Measurements from ENCODE around the gene SELENOS.

The SELENOS gene

DNA sequence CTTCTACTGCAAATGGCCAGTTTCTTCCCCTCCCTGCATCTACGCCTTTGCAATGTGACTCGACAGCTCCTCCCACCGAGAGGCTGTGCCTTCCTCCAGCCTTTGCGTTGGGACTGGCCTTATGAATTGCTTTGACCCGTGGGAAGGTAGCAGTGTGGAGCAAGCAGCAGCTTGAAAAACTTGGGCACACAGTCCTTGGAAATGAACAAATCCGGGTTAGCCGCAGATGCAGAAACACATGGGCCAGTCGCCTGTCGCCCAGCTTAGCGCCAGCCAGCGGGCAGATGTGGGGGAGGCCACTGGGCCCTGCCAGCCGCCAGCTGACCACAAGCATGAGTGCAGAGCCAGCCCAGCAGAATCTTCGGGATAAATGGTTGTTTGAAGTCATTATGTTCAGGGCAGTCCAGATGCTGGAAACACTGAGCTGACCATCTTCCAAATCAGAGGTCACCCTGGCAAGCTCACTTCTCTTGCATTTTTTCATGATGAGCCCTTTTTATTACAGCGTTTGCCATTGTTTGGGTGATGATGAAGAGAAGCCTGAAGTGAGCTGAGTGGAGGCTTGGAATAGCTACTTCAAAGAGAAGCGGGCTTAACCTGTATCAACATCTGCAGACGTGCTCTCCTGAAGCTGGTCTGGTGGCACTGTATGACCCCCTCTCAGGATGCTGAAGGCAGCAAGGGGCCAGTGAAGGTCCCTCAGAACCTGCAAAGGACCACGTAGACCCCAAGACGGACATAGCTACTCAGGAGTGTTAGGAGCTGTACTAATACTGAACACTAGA is 9.8 kb downstream of the SELENOS start:
- no peak for TF ChIP-seq PPARA (CRISPR knock-in tag; IDR thresholded peaks at IDR 0.05; ENCODE audit: borderline replicate concordance)
- no peak for TF ChIP-seq ESRRG (CRISPR knock-in tag; IDR thresholded peaks at IDR 0.05)
- no peak for TF ChIP-seq ZNF70 (CRISPR knock-in tag; IDR thresholded peaks at IDR 0.05)
- no peak for TF ChIP-seq ZC3H10 (CRISPR knock-in tag; IDR thresholded peaks at IDR 0.05)
- TF ChIP-seq ZNF8 (CRISPR knock-in tag; IDR thresholded peaks at IDR 0.05): no peak
- no peak for TF ChIP-seq GLIS3 (CRISPR knock-in tag; IDR thresholded peaks at IDR 0.05)
- TF ChIP-seq CSDC2 (CRISPR knock-in tag; IDR thresholded peaks at IDR 0.05): no peak
- TF ChIP-seq TCF4 (CRISPR knock-in tag; IDR thresholded peaks at IDR 0.05; ENCODE audit: borderline replicate concordance): no peak
- no peak for TF ChIP-seq ZNF565 (CRISPR knock-in tag; conservative IDR thresholded peaks at IDR 0.05; ENCODE audit: low read depth)
- TF ChIP-seq, protein P1, sequence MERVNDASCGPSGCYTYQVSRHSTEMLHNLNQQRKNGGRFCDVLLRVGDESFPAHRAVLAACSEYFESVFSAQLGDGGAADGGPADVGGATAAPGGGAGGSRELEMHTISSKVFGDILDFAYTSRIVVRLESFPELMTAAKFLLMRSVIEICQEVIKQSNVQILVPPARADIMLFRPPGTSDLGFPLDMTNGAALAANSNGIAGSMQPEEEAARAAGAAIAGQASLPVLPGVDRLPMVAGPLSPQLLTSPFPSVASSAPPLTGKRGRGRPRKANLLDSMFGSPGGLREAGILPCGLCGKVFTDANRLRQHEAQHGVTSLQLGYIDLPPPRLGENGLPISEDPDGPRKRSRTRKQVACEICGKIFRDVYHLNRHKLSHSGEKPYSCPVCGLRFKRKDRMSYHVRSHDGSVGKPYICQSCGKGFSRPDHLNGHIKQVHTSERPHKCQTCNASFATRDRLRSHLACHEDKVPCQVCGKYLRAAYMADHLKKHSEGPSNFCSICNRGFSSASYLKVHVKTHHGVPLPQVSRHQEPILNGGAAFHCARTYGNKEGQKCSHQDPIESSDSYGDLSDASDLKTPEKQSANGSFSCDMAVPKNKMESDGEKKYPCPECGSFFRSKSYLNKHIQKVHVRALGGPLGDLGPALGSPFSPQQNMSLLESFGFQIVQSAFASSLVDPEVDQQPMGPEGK (CRISPR knock-in tag; IDR thresholded peaks at IDR 0.05; ENCODE audit: borderline replicate concordance): no peak
- TF ChIP-seq, protein P2, sequence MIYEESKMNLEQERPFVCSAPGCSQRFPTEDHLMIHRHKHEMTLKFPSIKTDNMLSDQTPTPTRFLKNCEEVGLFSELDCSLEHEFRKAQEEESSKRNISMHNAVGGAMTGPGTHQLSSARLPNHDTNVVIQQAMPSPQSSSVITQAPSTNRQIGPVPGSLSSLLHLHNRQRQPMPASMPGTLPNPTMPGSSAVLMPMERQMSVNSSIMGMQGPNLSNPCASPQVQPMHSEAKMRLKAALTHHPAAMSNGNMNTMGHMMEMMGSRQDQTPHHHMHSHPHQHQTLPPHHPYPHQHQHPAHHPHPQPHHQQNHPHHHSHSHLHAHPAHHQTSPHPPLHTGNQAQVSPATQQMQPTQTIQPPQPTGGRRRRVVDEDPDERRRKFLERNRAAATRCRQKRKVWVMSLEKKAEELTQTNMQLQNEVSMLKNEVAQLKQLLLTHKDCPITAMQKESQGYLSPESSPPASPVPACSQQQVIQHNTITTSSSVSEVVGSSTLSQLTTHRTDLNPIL (CRISPR knock-in tag; IDR thresholded peaks at IDR 0.05; ENCODE audit: low read depth): no peak
- TF ChIP-seq, protein P3, sequence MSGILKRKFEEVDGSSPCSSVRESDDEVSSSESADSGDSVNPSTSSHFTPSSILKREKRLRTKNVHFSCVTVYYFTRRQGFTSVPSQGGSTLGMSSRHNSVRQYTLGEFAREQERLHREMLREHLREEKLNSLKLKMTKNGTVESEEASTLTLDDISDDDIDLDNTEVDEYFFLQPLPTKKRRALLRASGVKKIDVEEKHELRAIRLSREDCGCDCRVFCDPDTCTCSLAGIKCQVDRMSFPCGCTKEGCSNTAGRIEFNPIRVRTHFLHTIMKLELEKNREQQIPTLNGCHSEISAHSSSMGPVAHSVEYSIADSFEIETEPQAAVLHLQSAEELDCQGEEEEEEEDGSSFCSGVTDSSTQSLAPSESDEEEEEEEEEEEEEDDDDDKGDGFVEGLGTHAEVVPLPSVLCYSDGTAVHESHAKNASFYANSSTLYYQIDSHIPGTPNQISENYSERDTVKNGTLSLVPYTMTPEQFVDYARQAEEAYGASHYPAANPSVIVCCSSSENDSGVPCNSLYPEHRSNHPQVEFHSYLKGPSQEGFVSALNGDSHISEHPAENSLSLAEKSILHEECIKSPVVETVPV (CRISPR knock-in tag; IDR thresholded peaks at IDR 0.05): no peak
- TF ChIP-seq ARNTL (CRISPR knock-in tag; IDR thresholded peaks at IDR 0.05; ENCODE audit: borderline replicate concordance, low read depth): no peak
- TF ChIP-seq TOX (CRISPR knock-in tag; IDR thresholded peaks at IDR 0.05; ENCODE audit: borderline replicate concordance): no peak
- TF ChIP-seq, protein P4, sequence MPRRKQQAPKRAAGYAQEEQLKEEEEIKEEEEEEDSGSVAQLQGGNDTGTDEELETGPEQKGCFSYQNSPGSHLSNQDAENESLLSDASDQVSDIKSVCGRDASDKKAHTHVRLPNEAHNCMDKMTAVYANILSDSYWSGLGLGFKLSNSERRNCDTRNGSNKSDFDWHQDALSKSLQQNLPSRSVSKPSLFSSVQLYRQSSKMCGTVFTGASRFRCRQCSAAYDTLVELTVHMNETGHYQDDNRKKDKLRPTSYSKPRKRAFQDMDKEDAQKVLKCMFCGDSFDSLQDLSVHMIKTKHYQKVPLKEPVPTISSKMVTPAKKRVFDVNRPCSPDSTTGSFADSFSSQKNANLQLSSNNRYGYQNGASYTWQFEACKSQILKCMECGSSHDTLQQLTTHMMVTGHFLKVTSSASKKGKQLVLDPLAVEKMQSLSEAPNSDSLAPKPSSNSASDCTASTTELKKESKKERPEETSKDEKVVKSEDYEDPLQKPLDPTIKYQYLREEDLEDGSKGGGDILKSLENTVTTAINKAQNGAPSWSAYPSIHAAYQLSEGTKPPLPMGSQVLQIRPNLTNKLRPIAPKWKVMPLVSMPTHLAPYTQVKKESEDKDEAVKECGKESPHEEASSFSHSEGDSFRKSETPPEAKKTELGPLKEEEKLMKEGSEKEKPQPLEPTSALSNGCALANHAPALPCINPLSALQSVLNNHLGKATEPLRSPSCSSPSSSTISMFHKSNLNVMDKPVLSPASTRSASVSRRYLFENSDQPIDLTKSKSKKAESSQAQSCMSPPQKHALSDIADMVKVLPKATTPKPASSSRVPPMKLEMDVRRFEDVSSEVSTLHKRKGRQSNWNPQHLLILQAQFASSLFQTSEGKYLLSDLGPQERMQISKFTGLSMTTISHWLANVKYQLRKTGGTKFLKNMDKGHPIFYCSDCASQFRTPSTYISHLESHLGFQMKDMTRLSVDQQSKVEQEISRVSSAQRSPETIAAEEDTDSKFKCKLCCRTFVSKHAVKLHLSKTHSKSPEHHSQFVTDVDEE (CRISPR knock-in tag; IDR thresholded peaks at IDR 0.05): no peak
- TF ChIP-seq BACH2 (CRISPR knock-in tag; IDR thresholded peaks at IDR 0.05; ENCODE audit: borderline replicate concordance): no peak
- peak; percentile 58 for ATAC-seq

DNA sequence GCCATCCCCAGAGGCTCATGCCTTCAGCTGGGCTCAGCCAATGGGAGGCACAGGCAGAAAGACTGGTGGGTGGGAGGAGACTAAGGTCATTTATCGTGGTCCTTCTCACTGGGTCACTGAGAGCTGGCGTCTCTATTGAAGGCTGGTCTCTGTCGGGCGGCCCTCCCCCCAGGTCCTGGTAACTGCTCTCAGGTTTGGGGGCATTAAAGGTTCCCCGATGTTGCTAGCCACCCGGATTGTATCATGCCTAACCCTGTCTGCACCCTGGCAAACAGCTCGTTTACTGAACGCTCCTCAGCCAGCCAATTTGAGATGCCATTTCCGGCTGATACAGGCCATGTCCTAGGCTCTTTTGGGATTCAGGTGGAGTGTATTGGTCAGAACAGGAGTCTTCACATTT is 10.5 kb downstream of the SELENOS start:
- ATAC-seq: peak; percentile 5; the same call in 2 of the 3 replicates
- TF ChIP-seq, protein P2 (CRISPR knock-in tag; IDR thresholded peaks at IDR 0.05; ENCODE audit: low read depth): no peak
- no peak for TF ChIP-seq ZNF565 (CRISPR knock-in tag; conservative IDR thresholded peaks at IDR 0.05; ENCODE audit: low read depth)

DNA sequence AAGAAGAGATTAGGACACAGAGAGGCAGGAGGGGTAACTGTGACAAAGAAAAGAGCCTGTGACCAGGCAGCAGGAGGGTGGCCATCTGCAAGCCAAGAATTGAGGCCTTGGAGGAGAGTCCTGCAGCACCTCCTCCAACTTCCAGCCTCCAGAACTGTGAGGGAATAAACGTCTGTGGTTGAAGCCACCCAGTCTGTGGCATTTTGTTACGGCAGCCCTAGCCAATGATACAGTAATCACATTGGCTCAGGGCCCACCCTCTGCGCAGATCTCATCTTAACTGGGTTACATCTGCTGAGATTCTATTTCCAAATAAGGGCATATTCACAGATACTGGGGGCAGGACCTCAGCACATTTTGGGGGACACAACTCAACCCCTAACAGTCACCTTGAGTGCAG is 11.3 kb downstream of the SELENOS start:
- peak; percentile 46 for ATAC-seq
- TF ChIP-seq, protein P4 (CRISPR knock-in tag; IDR thresholded peaks at IDR 0.05): no peak
- TF ChIP-seq GLIS3 (CRISPR knock-in tag; IDR thresholded peaks at IDR 0.05) (no peak), ZNF70 (CRISPR knock-in tag; IDR thresholded peaks at IDR 0.05) (no peak), BACH2 (CRISPR knock-in tag; IDR thresholded peaks at IDR 0.05; ENCODE audit: borderline replicate concordance) (no peak), ZNF565 (CRISPR knock-in tag; conservative IDR thresholded peaks at IDR 0.05; ENCODE audit: low read depth) (no peak), OSR1 (CRISPR knock-in tag; IDR thresholded peaks at IDR 0.05) (no peak), RARB (CRISPR knock-in tag; IDR thresholded peaks at IDR 0.05) (no peak), ZFP30 (CRISPR knock-in tag; IDR thresholded peaks at IDR 0.05) (no peak), TCF4 (CRISPR knock-in tag; IDR thresholded peaks at IDR 0.05; ENCODE audit: borderline replicate concordance) (no peak), ZC3H10 (CRISPR knock-in tag; IDR thresholded peaks at IDR 0.05) (no peak), TOX (CRISPR knock-in tag; IDR thresholded peaks at IDR 0.05; ENCODE audit: borderline replicate concordance) (no peak), ZFP3 (CRISPR knock-in tag; IDR thresholded peaks at IDR 0.05) (no peak)
- TF ChIP-seq, protein P2 (CRISPR knock-in tag; IDR thresholded peaks at IDR 0.05; ENCODE audit: low read depth): no peak
- TF ChIP-seq, protein P3 (CRISPR knock-in tag; IDR thresholded peaks at IDR 0.05): no peak
